Keratinocyte (primary cell): ENCODE data around the gene C11orf86. TPM values are rescaled to one million over a fixed set of nuclear protein-coding genes. Genes with fewer than 3 reads are reported as not detected.

Source experiments
- DNase-seq: peaks from one replicate; pipeline ENCODE4 v3.0.0-alpha.2; 2011; ENCODE audit warnings: low read depth, missing footprints, low spot score
- FAIRE-seq: peaks from 2 replicates; lab custom pipeline; 2011; peaks lifted over from hg19 to GRCh38; lab: Jason Lieb, UNC
- H2AFZ ChIP-seq: 2 replicates; pipeline ENCODE4 v1.6.0; 2012; ENCODE audit warnings: low read length, control low read depth, inconsistent platforms; ENCODE audit not compliant: control insufficient read depth
- H3K27ac ChIP-seq: 2 replicates; pipeline ENCODE4 v1.5.1; 2011; ENCODE audit warnings: low read length; ENCODE audit not compliant: control insufficient read depth, insufficient read depth
- H3K27me3 ChIP-seq: 3 replicates; pipeline ENCODE4 v1.6.0; 2011; ENCODE audit warnings: low read length; ENCODE audit not compliant: control insufficient read depth, insufficient read depth; ENCODE audit errors: extremely low read depth
- H3K36me3 ChIP-seq, 2 experiments: 2 replicates in 1 of 2; 3 replicates in 1 of 2; pipeline ENCODE4 v1.5.1; 2011; ENCODE audit warnings: low read length in 2 of 2, mild to moderate bottlenecking in 1 of 2; ENCODE audit not compliant: control insufficient read depth in 2 of 2, insufficient read depth in 2 of 2; ENCODE audit errors: extremely low read depth in 1 of 2
- H3K4me1 ChIP-seq: 3 replicates; pipeline ENCODE4 v1.5.1; 2011; ENCODE audit warnings: low read length; ENCODE audit not compliant: control insufficient read depth, insufficient read depth; ENCODE audit errors: extremely low read depth
- H3K4me2 ChIP-seq: 3 replicates; pipeline ENCODE4 v1.6.0; 2011; ENCODE audit warnings: low read depth, low read length; ENCODE audit not compliant: control insufficient read depth, insufficient read depth; ENCODE audit errors: extremely low read depth
- H3K4me3 ChIP-seq, 3 experiments: fragments of 200-600 bp in 1 of 3; sonication (generic) in 1 of 3; 2 replicates in 2 of 3; 3 replicates in 1 of 3; pipeline ENCODE4 v1.5.1; 2011 to 2016; ENCODE audit warnings: low read length in 3 of 3, mild to moderate bottlenecking in 3 of 3, control low read depth in 2 of 3, inconsistent platforms in 1 of 3, low read depth in 1 of 3, mixed read lengths in 1 of 3, mixed run types in 1 of 3, moderate library complexity in 1 of 3; ENCODE audit not compliant: control insufficient read depth in 2 of 3, insufficient read depth in 2 of 3; ENCODE audit errors: extremely low read depth in 1 of 3
- H3K79me2 ChIP-seq: 2 replicates; pipeline ENCODE4 v1.6.0; 2012; ENCODE audit warnings: low read length; ENCODE audit not compliant: control insufficient read depth, insufficient read depth
- H3K9ac ChIP-seq: 3 replicates; pipeline ENCODE4 v1.6.0; 2011; ENCODE audit warnings: low read length; ENCODE audit not compliant: control insufficient read depth, insufficient read depth; ENCODE audit errors: extremely low read depth
- H3K9me1 ChIP-seq: 3 replicates; pipeline ENCODE4 v1.6.0; 2011; ENCODE audit warnings: low read length; ENCODE audit not compliant: control insufficient read depth, insufficient read depth; ENCODE audit errors: extremely low read depth
- H3K9me3 ChIP-seq: 2 replicates; pipeline ENCODE4 v1.5.1; 2012; ENCODE audit warnings: low read depth, low read length; ENCODE audit not compliant: control insufficient read depth
- H4K20me1 ChIP-seq: 3 replicates; pipeline ENCODE4 v1.6.0; 2011; ENCODE audit warnings: low read length; ENCODE audit not compliant: control insufficient read depth, insufficient read depth; ENCODE audit errors: extremely low read depth
- CTCF ChIP-seq, 3 experiments: IDR thresholded peaks in 1 of 3; conservative IDR thresholded peaks in 1 of 3; optimal IDR thresholded peaks in 1 of 3; 2 replicates in 2 of 3; 3 replicates in 1 of 3; pipeline versions ENCODE3 to v1.5.1; 2011; ENCODE audit warnings: low read length in 3 of 3, mild to moderate bottlenecking in 3 of 3, moderate library complexity in 2 of 3, control low read depth in 1 of 3, inconsistent platforms in 1 of 3; ENCODE audit not compliant: insufficient read depth in 2 of 3; ENCODE audit errors: extremely low read depth in 1 of 3
- EZH2 ChIP-seq: IDR thresholded peaks from one replicate; pipeline ENCODE4 v1.6.1; 2012; ENCODE audit warnings: inconsistent platforms, mild to moderate bottlenecking, low read length, moderate library complexity
- dilution Hi-C: fragments of 300-500 bp; cut with MboI; formaldehyde crosslinking; loops from one replicate; pipeline ENCODE4 v1.7.0; 2020; ENCODE audit warnings: low sequenced_read_pairs; ENCODE audit not compliant: extremely low pct_ligation_motif_present
- polyA minus RNA-seq, 3 experiments: library from RNA; depleted of rRNA, polyadenylated mRNA; stranded (reverse); fragments of >200 nt; gene quantifications; 1 replicate in 1 of 3; 2 replicates in 1 of 3; 3 replicates in 1 of 3; pipeline ENCODE4 v1.2.3, GENCODE V29; 2011
- polyA plus RNA-seq, 5 experiments: library from polyadenylated mRNA; depleted of rRNA in 3 of 5; stranded (reverse) in 3 of 5; stranded (forward) in 1 of 5; unstranded in 1 of 5; fragments of >200 nt; gene quantifications; 1 replicate in 1 of 5; 2 replicates in 3 of 5; 3 replicates in 1 of 5; pipeline versions ENCODE4 v1.2.1 to v1.2.3, GENCODE V29; 2011 to 2012; ENCODE audit warnings: missing spikeins in 2 of 5, low read depth in 1 of 5, low replicate concordance in 1 of 5

Gene C11orf86
- polyA plus RNA-seq (not detected in 3 replicates), polyA minus RNA-seq (not detected in 3 replicates)
- not detected for polyA plus RNA-seq (2011; ENCODE audit: low read depth)
- not detected in 2 replicates for polyA plus RNA-seq (2011; cell fraction: cytosol; rRNA removed)
- polyA plus RNA-seq (2011; cell fraction: nucleus; rRNA removed): not detected in 2 replicates
- polyA plus RNA-seq (2012; ENCODE audit: low replicate concordance): not detected in 2 replicates
- not detected for polyA minus RNA-seq (2011; cell fraction: cytosol; rRNA and poly(A)+ RNA removed)
- polyA minus RNA-seq (2011; cell fraction: nucleus; rRNA and poly(A)+ RNA removed): not detected in 2 replicates

GRCh38 chr11:66974724-66975404, at the start of gene C11orf86:
C11orf86 (plus strand) TSS chr11:66975304; CDS start chr11:66975363, 59 bp downstream.
- DNase-seq: no peak
- Histone ChIP-seq H3K9me3 (no peaks in the 10 kb centered on the region), H3K27ac (no peak within 1 kb of the TSS), H3K79me2 (no peaks in the 10 kb centered on the region), H2AFZ (no peak within 1 kb of the TSS), H3K4me3 (no peak within 1 kb of the TSS), H3K36me3 (no peaks in the 10 kb centered on the region), H3K4me1 (peaks cover 23% of the 10 kb centered on the region), H3K9me1 (no peaks in the 10 kb centered on the region), H4K20me1 (no peaks in the 10 kb centered on the region), H3K9ac (no peak within 1 kb of the TSS), H3K4me2 (no peak within 1 kb of the TSS), H3K27me3 (no peaks in the 10 kb centered on the region)
- TF ChIP-seq CTCF (optimal IDR thresholded peaks at IDR 0.05 in 1 of 3, IDR thresholded peaks at IDR 0.05 in 1 of 3, conservative IDR thresholded peaks at IDR 0.05 in 1 of 3; ENCODE audit: extremely low read depth in 1 of 3, insufficient read depth in 2 of 3, low read length in 3 of 3): no peak
- TF ChIP-seq EZH2: no peak
- dilution Hi-C loops: no loop called here
- no peak for FAIRE-seq

- DNase-seq (no peak), FAIRE-seq (no peak)
- Histone ChIP-seq H3K27me3 (no peaks in the 10 kb centered on the region), H3K4me2 (no peak overlapping the region), H3K4me1 (peaks cover 6% of the 10 kb centered on the region), H3K79me2 (no peaks in the 10 kb centered on the region), H2AFZ (no peak overlapping the region), H3K9me3 (no peaks in the 10 kb centered on the region), H3K4me3 (no peak overlapping the region), H3K9me1 (no peaks in the 10 kb centered on the region), H3K27ac (no peak overlapping the region), H3K9ac (no peak overlapping the region), H4K20me1 (no peaks in the 10 kb centered on the region), H3K36me3 (no peaks in the 10 kb centered on the region)
- no peak for TF ChIP-seq EZH2
- no peak for TF ChIP-seq CTCF (optimal IDR thresholded peaks at IDR 0.05 in 1 of 3, IDR thresholded peaks at IDR 0.05 in 1 of 3, conservative IDR thresholded peaks at IDR 0.05 in 1 of 3; ENCODE audit: extremely low read depth in 1 of 3, insufficient read depth in 2 of 3, low read length in 3 of 3)
- dilution Hi-C loops: no loop called here
Observed at GRCh38 chr11:66929753-66930152, 45.4 kb upstream of the C11orf86 start.
